Measurements from ENCODE around the gene ZNF831.

The ZNF831 gene

DNA sequence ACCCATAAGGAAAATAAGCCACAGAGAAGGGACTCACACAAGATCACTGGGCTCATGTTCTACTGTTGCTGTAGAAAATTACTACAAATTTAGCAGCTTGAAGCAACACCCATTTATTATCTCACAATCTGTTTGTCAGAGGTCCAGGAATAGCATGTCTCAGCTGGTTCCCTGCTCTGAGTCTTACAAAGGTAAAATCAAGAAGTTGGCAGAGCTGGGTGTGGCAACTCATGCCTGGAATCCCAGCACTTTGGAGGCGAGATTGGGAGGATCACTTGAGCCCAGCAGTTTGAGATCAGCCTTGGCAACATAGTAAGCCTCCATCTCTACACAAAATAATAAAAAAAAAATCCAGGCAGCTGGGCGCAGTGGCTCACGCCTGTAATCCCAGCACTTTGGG is 28.5 kb upstream of the ZNF831 start:
- no peak overlapping the region for H3K27ac ChIP-seq (ENCODE audit: low read length)
- H3K9me2 ChIP-seq (replicated peaks; ENCODE audit: insufficient read depth, low read length), result no peaks in the 10 kb centered on the region
- H3K4me1 ChIP-seq (ENCODE audit: low read length), result no peaks in the 10 kb centered on the region
- H4K20me1 ChIP-seq (ENCODE audit: insufficient read depth, low read length), result no peaks in the 10 kb centered on the region
- H3F3A ChIP-seq (ENCODE audit: insufficient read depth, low read length), result no peaks in the 10 kb centered on the region
- H3K36me3 ChIP-seq (replicated peaks; ENCODE audit: insufficient read depth, low read length), result no peaks in the 10 kb centered on the region
- TF ChIP-seq EZH2phosphoT487 (IDR thresholded peaks at IDR 0.05; ENCODE audit: low read length) (no peak), EZH2 (optimal IDR thresholded peaks at IDR 0.05; ENCODE audit: low read depth, low read length) (no peak)
- H3K79me2 ChIP-seq (ENCODE audit: low read length), result no peaks in the 10 kb centered on the region
- H3K4me3 ChIP-seq (ENCODE audit: low read length), result no peak overlapping the region
- H3K4me2 ChIP-seq (ENCODE audit: low read depth, low read length), result no peak overlapping the region
- no peak for DNase-seq
- no peak overlapping the region for H2AFZ ChIP-seq (ENCODE audit: low read length)
- H3K9ac ChIP-seq (ENCODE audit: low read length), result no peak overlapping the region
- H3K9me3 ChIP-seq (replicated peaks; ENCODE audit: insufficient read depth, low read length), result no peaks in the 10 kb centered on the region
- H3K27me3 ChIP-seq (replicated peaks; ENCODE audit: insufficient read depth, low read length), result peaks cover 61% of the 10 kb centered on the region

DNA sequence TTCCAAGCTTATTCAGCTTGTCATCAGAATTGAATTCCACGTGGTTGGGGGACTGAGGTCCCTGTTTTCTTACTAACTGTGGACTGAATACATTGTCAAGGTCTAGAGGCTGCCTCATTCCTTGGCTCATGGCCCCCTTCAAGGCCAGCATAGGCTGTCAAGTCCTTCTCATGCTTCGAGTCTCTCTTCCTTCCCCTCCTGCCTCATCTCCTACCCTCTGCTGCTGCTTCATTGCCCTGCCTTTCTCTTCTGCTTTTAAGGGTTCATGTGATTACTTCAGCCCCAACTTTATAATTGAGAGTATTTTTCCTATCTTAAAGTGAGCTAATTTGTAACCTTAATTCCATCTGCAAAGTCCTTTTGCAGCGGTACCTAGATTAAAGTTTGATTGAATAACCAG is 27.6 kb upstream of the ZNF831 start:
- no peak overlapping the region for H3K9ac ChIP-seq (ENCODE audit: low read length)
- no peaks in the 10 kb centered on the region for H4K20me1 ChIP-seq (ENCODE audit: insufficient read depth, low read length)
- no peak overlapping the region for H3K4me2 ChIP-seq (ENCODE audit: low read depth, low read length)
- H3K9me2 ChIP-seq (replicated peaks; ENCODE audit: insufficient read depth, low read length), result no peaks in the 10 kb centered on the region
- no peaks in the 10 kb centered on the region for H3K9me3 ChIP-seq (replicated peaks; ENCODE audit: insufficient read depth, low read length)
- peaks cover 60% of the 10 kb centered on the region for H3K27me3 ChIP-seq (replicated peaks; ENCODE audit: insufficient read depth, low read length)
- H2AFZ ChIP-seq (ENCODE audit: low read length), result no peak overlapping the region
- no peak overlapping the region for H3K4me3 ChIP-seq (ENCODE audit: low read length)
- H3K4me1 ChIP-seq (ENCODE audit: low read length), result no peaks in the 10 kb centered on the region
- H3K36me3 ChIP-seq (replicated peaks; ENCODE audit: insufficient read depth, low read length), result no peaks in the 10 kb centered on the region
- H3K27ac ChIP-seq (ENCODE audit: low read length), result no peak overlapping the region
- H3K79me2 ChIP-seq (ENCODE audit: low read length), result no peaks in the 10 kb centered on the region
- no peak for DNase-seq
- TF ChIP-seq, protein P1, sequence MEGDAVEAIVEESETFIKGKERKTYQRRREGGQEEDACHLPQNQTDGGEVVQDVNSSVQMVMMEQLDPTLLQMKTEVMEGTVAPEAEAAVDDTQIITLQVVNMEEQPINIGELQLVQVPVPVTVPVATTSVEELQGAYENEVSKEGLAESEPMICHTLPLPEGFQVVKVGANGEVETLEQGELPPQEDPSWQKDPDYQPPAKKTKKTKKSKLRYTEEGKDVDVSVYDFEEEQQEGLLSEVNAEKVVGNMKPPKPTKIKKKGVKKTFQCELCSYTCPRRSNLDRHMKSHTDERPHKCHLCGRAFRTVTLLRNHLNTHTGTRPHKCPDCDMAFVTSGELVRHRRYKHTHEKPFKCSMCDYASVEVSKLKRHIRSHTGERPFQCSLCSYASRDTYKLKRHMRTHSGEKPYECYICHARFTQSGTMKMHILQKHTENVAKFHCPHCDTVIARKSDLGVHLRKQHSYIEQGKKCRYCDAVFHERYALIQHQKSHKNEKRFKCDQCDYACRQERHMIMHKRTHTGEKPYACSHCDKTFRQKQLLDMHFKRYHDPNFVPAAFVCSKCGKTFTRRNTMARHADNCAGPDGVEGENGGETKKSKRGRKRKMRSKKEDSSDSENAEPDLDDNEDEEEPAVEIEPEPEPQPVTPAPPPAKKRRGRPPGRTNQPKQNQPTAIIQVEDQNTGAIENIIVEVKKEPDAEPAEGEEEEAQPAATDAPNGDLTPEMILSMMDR (IDR thresholded peaks at IDR 0.05; ENCODE audit: low read length), result no peak
- TF ChIP-seq EZH2 (optimal IDR thresholded peaks at IDR 0.05; ENCODE audit: low read depth, low read length), result no peak
- TF ChIP-seq EZH2phosphoT487 (IDR thresholded peaks at IDR 0.05; ENCODE audit: low read length), result no peak
- no peaks in the 10 kb centered on the region for H3F3A ChIP-seq (ENCODE audit: insufficient read depth, low read length)

DNA sequence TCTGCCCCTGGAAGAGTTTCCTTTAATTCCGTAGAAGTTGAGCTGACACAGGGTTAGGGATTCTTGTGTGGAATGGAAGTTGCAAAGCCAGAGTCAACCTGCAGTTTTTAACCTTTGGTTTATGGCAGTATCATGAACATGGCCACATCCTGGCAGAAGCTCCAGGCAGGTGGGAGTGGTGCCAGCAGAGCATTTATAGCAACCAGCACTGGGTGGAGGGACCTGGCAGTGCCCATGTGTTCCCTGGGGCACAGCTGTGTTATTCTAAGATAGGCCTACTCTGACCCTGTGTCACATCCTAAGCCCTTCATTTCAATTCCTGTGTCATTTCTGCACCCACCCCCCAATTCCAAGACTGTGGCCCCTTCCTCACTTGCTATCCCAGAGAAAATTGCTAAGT is 26.1 kb upstream of the ZNF831 start:
- Histone ChIP-seq H3K9me3 (replicated peaks; ENCODE audit: insufficient read depth, low read length) (no peaks in the 10 kb centered on the region), H2AFZ (ENCODE audit: low read length) (no peak overlapping the region), H3K4me1 (ENCODE audit: low read length) (no peaks in the 10 kb centered on the region), H3K27me3 (replicated peaks; ENCODE audit: insufficient read depth, low read length) (peaks cover 63% of the 10 kb centered on the region), H3K4me2 (ENCODE audit: low read depth, low read length) (no peak overlapping the region), H3K36me3 (replicated peaks; ENCODE audit: insufficient read depth, low read length) (no peaks in the 10 kb centered on the region), H3K9me2 (replicated peaks; ENCODE audit: insufficient read depth, low read length) (no peaks in the 10 kb centered on the region), H3K4me3 (ENCODE audit: low read length) (no peak overlapping the region), H3F3A (ENCODE audit: insufficient read depth, low read length) (no peaks in the 10 kb centered on the region), H4K20me1 (ENCODE audit: insufficient read depth, low read length) (no peaks in the 10 kb centered on the region), H3K27ac (ENCODE audit: low read length) (no peak overlapping the region), H3K9ac (ENCODE audit: low read length) (no peak overlapping the region), H3K79me2 (ENCODE audit: low read length) (no peaks in the 10 kb centered on the region)
- TF ChIP-seq, protein P1 (IDR thresholded peaks at IDR 0.05; ENCODE audit: low read length), result no peak
- TF ChIP-seq EZH2phosphoT487 (IDR thresholded peaks at IDR 0.05; ENCODE audit: low read length) (no peak), EZH2 (optimal IDR thresholded peaks at IDR 0.05; ENCODE audit: low read depth, low read length) (no peak)
- no peak for DNase-seq

DNA sequence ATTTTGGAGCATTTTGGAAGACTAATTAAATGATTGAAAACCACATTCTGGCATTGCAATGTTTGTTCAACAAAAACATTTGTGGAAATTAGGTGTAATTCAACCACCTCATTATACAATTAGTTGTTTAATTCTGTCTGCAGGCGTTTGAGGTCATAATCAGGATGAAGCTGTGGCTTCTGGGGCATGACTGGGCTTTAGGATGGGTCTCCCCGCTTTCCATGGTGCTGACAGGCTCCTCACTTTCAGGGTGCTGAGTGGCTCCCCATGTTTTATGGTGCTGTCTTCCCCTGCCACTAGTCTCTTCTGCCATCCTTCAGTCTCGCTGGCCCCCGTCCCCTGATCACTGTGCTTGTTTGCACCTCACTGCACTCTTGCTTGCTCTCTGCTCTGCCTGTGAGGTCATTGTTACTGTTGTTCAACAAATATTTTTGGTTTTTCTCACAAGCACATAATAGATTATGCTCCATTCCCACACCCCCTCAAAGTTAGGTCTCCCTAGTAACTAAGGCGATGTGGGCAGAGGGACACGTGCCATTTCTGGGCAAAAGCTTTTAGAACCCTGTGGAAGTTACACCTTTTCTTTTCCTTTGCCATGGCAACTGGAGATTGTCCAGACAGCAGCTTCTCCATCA is 25.4 kb upstream of the ZNF831 start:
- H3K9ac ChIP-seq (ENCODE audit: low read length), result no peak overlapping the region
- H3K27ac ChIP-seq (ENCODE audit: low read length), result no peak overlapping the region
- H3K27me3 ChIP-seq (replicated peaks; ENCODE audit: insufficient read depth, low read length), result peaks cover 67% of the 10 kb centered on the region
- H2AFZ ChIP-seq (ENCODE audit: low read length), result no peak overlapping the region
- H3F3A ChIP-seq (ENCODE audit: insufficient read depth, low read length), result no peaks in the 10 kb centered on the region
- no peaks in the 10 kb centered on the region for H3K79me2 ChIP-seq (ENCODE audit: low read length)
- no peaks in the 10 kb centered on the region for H3K4me1 ChIP-seq (ENCODE audit: low read length)
- H3K9me2 ChIP-seq (replicated peaks; ENCODE audit: insufficient read depth, low read length), result no peaks in the 10 kb centered on the region
- TF ChIP-seq EZH2phosphoT487 (IDR thresholded peaks at IDR 0.05; ENCODE audit: low read length), result no peak
- no peak for TF ChIP-seq EZH2 (optimal IDR thresholded peaks at IDR 0.05; ENCODE audit: low read depth, low read length)
- TF ChIP-seq, protein P1 (IDR thresholded peaks at IDR 0.05; ENCODE audit: low read length), result no peak
- no peak overlapping the region for H3K4me3 ChIP-seq (ENCODE audit: low read length)
- no peak overlapping the region for H3K4me2 ChIP-seq (ENCODE audit: low read depth, low read length)
- no peaks in the 10 kb centered on the region for H3K36me3 ChIP-seq (replicated peaks; ENCODE audit: insufficient read depth, low read length)
- no peaks in the 10 kb centered on the region for H4K20me1 ChIP-seq (ENCODE audit: insufficient read depth, low read length)
- no peaks in the 10 kb centered on the region for H3K9me3 ChIP-seq (replicated peaks; ENCODE audit: insufficient read depth, low read length)
- DNase-seq, result no peak
